Lower lobe of right lung (tissue), 2 donors: ENCODE measurements around the gene PARP15. TPM values are rescaled to one million over a fixed set of nuclear protein-coding genes. Genes with fewer than 3 reads are reported as not detected.

Source experiments
- ATAC-seq, 2 donors: fragments of 200-7000 bp; cut with Tn5 transposase; one replicate each; pipeline ENCODE4 v1.9.1; 2020 to 2022; ENCODE audit warnings: mild to moderate bottlenecking in 2 of 2, moderate library complexity in 2 of 2
- DNase-seq: peaks from one replicate; pipeline ENCODE4 v3.0.0-alpha.2; 2020
- H3K27ac ChIP-seq: fragments of 200-600 bp; one replicate; pipeline ENCODE4 v1.8.0; 2022
- H3K27me3 ChIP-seq: fragments of 200-600 bp; one replicate; pipeline ENCODE4 v1.8.0; 2022; ENCODE audit warnings: low read depth
- H3K36me3 ChIP-seq: fragments of 200-600 bp; one replicate; pipeline ENCODE4 v1.8.0; 2022; ENCODE audit warnings: mild to moderate bottlenecking
- H3K4me1 ChIP-seq: fragments of 200-600 bp; one replicate; pipeline ENCODE4 v1.8.0; 2022
- H3K4me3 ChIP-seq: fragments of 200-600 bp; one replicate; pipeline ENCODE4 v1.8.0; 2022; ENCODE audit warnings: mild to moderate bottlenecking
- H3K9me3 ChIP-seq: fragments of 200-600 bp; one replicate; pipeline ENCODE4 v1.8.0; 2022
- intact Hi-C: fragments of 100-400 bp; cut with DNase I; formaldehyde crosslinking; loops from one replicate; pipeline ENCODE4 v1.11.0; 2022
- total RNA-seq: library from RNA; stranded (reverse); fragmentation: NEBNext Ultra II Directional; extraction: Animal tissue kit (Norgen Biotek cat#: 25700); gene quantifications from one replicate; pipeline ENCODE4 v1.2.1, GENCODE V29; 2021
- TF ChIP-seq, protein P1 (sequence below): fragments of 200-600 bp; IDR thresholded peaks from one replicate; pipeline ENCODE4 v1.8.0; 2022; ENCODE audit warnings: antibody characterized with exemption, mild to moderate bottlenecking
- donor health status: DM: no; HTN: yes; CAD: no; lungs with severe emphysema.

The PARP15 gene
- total RNA-seq, 1 donor from 2014 or later: 11.4 TPM

GRCh38 chr3:122590610-122591009, 13.2 kb downstream of the PARP15 start:
- ATAC-seq (no peak), DNase-seq (no peak)
- intact Hi-C loops: no loop called here
- Histone ChIP-seq H3K4me1 (no peaks in the 10 kb centered on the region), H3K4me3 (no peak overlapping the region), H3K9me3 (no peaks in the 10 kb centered on the region), H3K36me3 (no peaks in the 10 kb centered on the region), H3K27ac (no peak overlapping the region), H3K27me3 (no peaks in the 10 kb centered on the region)
- TF ChIP-seq, protein P1, sequence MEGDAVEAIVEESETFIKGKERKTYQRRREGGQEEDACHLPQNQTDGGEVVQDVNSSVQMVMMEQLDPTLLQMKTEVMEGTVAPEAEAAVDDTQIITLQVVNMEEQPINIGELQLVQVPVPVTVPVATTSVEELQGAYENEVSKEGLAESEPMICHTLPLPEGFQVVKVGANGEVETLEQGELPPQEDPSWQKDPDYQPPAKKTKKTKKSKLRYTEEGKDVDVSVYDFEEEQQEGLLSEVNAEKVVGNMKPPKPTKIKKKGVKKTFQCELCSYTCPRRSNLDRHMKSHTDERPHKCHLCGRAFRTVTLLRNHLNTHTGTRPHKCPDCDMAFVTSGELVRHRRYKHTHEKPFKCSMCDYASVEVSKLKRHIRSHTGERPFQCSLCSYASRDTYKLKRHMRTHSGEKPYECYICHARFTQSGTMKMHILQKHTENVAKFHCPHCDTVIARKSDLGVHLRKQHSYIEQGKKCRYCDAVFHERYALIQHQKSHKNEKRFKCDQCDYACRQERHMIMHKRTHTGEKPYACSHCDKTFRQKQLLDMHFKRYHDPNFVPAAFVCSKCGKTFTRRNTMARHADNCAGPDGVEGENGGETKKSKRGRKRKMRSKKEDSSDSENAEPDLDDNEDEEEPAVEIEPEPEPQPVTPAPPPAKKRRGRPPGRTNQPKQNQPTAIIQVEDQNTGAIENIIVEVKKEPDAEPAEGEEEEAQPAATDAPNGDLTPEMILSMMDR: no peak

- H3K36me3 ChIP-seq: no peaks in the 10 kb centered on the region
- no peak for ATAC-seq
- no peak overlapping the region for H3K27ac ChIP-seq
- intact Hi-C loops: no loop called here
- TF ChIP-seq, protein P1: no peak
- no peaks in the 10 kb centered on the region for H3K9me3 ChIP-seq
- H3K4me3 ChIP-seq: no peak overlapping the region
- no peaks in the 10 kb centered on the region for H3K4me1 ChIP-seq
- DNase-seq: no peak
- no peaks in the 10 kb centered on the region for H3K27me3 ChIP-seq
Observed at GRCh38 chr3:122594025-122594424, 16.6 kb downstream of the PARP15 start.

DNA sequence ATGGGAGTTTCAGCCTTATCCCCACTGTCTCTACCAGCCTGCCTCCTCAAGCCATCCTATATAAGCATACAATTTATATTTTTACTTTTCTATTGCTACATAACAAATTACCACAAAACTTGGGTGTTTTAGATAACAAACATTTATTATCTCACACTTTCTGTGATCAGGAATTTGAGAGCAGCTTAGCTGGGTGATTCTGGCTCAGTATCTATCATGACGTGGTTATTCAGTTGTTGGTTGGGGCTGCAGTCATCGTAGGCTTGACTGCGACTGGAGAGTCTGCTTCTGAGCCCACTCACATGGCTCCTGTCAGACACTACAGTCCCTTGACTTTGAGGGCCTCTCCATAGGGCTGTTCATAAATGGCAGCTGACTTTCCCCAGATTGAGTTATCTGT, 20.7 kb downstream of the PARP15 start:
- ATAC-seq: no peak
- Histone ChIP-seq H3K4me1 (no peaks in the 10 kb centered on the region), H3K9me3 (no peaks in the 10 kb centered on the region), H3K27me3 (no peaks in the 10 kb centered on the region), H3K36me3 (no peaks in the 10 kb centered on the region), H3K4me3 (no peak overlapping the region), H3K27ac (no peak overlapping the region)
- intact Hi-C loops: no loop called here
- TF ChIP-seq, protein P1: no peak
- no peak for DNase-seq

GRCh38 chr3:122598556-122598955, 21.1 kb downstream of the PARP15 start:
- Histone ChIP-seq H3K4me3 (no peak overlapping the region), H3K27me3 (no peaks in the 10 kb centered on the region), H3K4me1 (no peaks in the 10 kb centered on the region), H3K9me3 (no peaks in the 10 kb centered on the region), H3K27ac (no peak overlapping the region), H3K36me3 (no peaks in the 10 kb centered on the region)
- TF ChIP-seq, protein P1: no peak
- intact Hi-C loops: no loop called here
- ATAC-seq: no peak
- DNase-seq: no peak

DNA sequence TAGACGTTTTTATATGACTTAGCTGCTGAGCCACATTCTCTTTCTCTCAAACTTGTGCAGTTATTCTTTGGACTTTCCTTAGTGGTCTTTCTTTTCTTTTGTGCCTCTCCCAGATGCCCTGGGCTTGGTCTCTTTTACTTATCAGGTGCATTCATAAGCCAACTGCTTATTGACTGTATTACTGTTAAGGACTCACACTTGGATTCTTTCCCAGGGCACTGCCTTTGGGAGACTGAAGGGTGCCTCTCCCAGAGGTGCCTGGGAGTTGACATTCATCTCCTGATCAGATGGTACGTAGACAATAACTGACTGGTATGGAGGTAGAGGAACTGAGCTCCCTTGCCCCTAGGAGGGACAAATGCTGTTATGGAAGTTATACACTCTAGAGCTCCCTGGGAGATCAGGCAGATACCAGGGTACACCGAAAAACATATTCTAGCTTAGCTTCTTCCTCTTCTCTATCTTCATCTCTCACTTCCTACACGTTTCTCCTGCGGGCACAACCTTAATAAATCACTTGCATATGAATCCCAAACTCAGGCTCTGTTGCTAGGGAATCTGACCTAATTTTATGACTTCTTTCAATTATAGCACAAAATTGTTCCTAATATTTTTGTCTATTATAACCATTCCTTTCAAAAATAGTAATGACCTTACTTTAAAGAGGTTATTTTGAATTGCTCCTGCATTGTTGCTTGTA, 24.7 kb downstream of the PARP15 start:
- intact Hi-C loops: no loop called here
- TF ChIP-seq, protein P1: no peak
- Histone ChIP-seq H3K9me3 (no peaks in the 10 kb centered on the region), H3K4me3 (no peak overlapping the region), H3K4me1 (no peaks in the 10 kb centered on the region), H3K36me3 (no peaks in the 10 kb centered on the region), H3K27me3 (no peaks in the 10 kb centered on the region), H3K27ac (no peak overlapping the region)
- DNase-seq (no peak), ATAC-seq (no peak)
